ENCODE data around the gene DEXI.
"Not testable (repeated sequence)": the region's sequence is repeated elsewhere in the genome, so short reads cannot be mapped to it uniquely, and the experiment has no call there.

Gene DEXI

DNA sequence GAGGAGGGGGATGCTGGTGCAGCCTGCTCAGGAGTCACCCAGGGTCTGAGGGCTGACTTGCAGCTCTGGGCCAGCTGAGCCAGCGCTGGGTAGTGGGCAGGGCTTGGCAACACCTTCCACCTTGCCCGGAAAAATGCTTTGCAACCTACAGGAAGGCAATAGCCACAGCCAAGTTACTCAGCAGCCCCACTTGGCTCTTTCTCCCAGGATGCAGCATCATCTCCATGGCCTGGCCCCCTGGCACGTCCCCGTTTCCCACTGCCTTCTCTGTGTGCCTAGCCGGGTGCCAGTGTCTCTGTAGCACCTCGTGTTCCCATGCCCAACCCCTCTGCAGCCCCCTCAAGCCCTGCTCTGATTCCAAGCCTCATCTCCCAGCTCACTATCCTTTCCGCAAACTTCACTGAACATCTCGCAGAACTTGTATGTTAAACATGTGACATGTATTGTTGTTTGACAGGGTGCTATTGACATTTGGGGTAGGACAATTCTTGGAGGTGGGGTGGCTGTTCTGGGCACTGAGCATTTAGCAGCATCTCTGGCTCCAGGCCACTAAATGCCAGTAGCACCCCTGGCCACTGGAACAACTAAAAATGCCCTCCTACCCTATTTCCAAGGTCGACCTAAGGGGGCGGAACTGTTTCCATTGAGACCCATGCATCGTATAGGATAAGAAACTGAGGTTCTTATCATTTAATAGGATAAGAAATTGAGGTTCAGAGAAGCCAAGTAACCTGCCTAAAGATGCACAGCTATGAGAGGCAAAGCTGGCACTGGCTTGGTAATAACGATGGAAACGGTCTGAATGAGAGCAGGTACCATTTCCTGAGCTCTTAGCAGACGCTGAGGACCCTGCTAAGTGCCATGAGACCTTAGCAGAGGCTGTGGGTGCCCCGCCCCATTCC lies 12.2 kb downstream of the DEXI start:
- no peaks in the 10 kb centered on the region for H3K9me2 ChIP-seq (replicated peaks; ENCODE audit: insufficient read depth, low read length)
- no peaks in the 10 kb centered on the region for H3F3A ChIP-seq (ENCODE audit: insufficient read depth)
- no peak overlapping the region for H3K9ac ChIP-seq (ENCODE audit: low read length)
- H2AFZ ChIP-seq (ENCODE audit: low read depth, low read length, severe bottlenecking) = no peak overlapping the region
- H3K9me3 ChIP-seq (ENCODE audit: insufficient read depth, low read length) = no peaks in the 10 kb centered on the region
- H3K4me3 ChIP-seq (ENCODE audit: insufficient read depth, low read length, poor library complexity, severe bottlenecking) = no peak overlapping the region
- H3K27me3 ChIP-seq (ENCODE audit: low read length) = no peaks in the 10 kb centered on the region
- H3K4me2 ChIP-seq (ENCODE audit: low read depth, low read length, poor library complexity, severe bottlenecking) = no peak overlapping the region
- H3K27ac ChIP-seq (ENCODE audit: low read depth, low read length) = no peak overlapping the region
- H3K36me3 ChIP-seq (ENCODE audit: low read length) = no peaks in the 10 kb centered on the region
- no peaks in the 10 kb centered on the region for H4K20me1 ChIP-seq (ENCODE audit: low read depth, low read length)
- no peak for TF ChIP-seq EZH2phosphoT487 (conservative IDR thresholded peaks at IDR 0.05; ENCODE audit: low read length)
- no peaks in the 10 kb centered on the region for H3K79me2 ChIP-seq (ENCODE audit: insufficient read depth, low read length)

DNA sequence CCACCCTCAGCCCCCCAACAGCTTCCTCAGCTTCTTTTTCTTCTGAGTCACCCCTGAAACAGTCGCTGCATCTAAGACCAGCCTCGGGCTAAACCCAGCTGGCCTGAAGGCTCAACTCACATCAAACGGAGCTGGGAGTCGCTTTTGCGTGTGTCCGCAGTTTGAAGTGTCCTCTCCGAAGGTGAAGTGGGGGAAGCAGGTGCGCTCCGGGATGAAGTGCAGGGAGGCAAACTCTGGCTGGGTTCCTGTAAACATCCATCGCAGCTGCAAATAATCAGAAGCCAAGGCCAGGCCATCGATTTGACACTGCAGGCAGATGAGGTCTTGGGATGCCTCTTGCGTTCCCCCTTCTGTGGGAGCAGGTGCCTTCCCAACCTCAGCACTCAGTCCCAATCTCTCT lies 13.2 kb downstream of the DEXI start:
- H3K4me3 ChIP-seq (ENCODE audit: insufficient read depth, low read length, poor library complexity, severe bottlenecking); H2AFZ ChIP-seq (ENCODE audit: low read depth, low read length, severe bottlenecking); H3F3A ChIP-seq (ENCODE audit: insufficient read depth); H3K4me2 ChIP-seq (ENCODE audit: low read depth, low read length, poor library complexity, severe bottlenecking); H3K27ac ChIP-seq (ENCODE audit: low read depth, low read length); H3K9me2 ChIP-seq (replicated peaks; ENCODE audit: insufficient read depth, low read length); H3K9me3 ChIP-seq (ENCODE audit: insufficient read depth, low read length); H3K9ac ChIP-seq (ENCODE audit: low read length); H3K79me2 ChIP-seq (ENCODE audit: insufficient read depth, low read length); H4K20me1 ChIP-seq (ENCODE audit: low read depth, low read length); H3K27me3 ChIP-seq (ENCODE audit: low read length); H3K36me3 ChIP-seq (ENCODE audit: low read length): not testable (repeated sequence)

DNA sequence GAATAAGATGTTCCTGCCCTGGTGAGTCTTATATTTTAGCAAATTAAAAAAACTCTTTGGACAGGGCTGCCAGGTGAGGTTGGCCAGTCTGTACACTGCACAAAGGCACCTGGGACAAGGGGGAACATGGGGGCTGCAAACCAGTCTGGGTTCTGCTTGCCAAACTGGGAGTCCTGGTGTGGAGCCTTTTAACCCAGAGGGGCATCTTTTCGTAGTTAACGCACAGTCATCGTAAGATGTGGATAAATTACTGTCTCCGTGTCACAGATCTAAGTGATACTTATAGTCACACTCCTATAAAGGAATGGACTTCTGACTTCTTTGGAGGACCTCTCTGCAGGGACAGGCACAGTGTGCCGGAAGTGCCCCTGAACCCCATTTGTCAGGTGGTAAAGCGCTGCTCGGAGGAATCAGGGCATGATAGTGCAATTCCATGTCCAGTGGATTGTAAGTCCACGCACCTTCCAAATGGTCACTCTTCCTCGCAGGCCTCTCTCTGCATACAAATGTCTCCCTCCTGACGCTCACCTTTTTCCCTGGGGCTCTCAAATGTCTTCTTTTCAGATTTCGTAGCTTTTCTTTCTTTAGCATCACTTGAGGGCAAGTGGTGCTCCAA lies 14.7 kb downstream of the DEXI start:
- Histone ChIP-seq H3K9me3 (ENCODE audit: insufficient read depth, low read length) (no peaks in the 10 kb centered on the region), H3K36me3 (ENCODE audit: low read length) (no peaks in the 10 kb centered on the region), H4K20me1 (ENCODE audit: low read depth, low read length) (no peaks in the 10 kb centered on the region), H3K9me2 (replicated peaks; ENCODE audit: insufficient read depth, low read length) (no peaks in the 10 kb centered on the region), H3K79me2 (ENCODE audit: insufficient read depth, low read length) (no peaks in the 10 kb centered on the region), H2AFZ (ENCODE audit: low read depth, low read length, severe bottlenecking) (no peak overlapping the region), H3K9ac (ENCODE audit: low read length) (no peak overlapping the region), H3K4me2 (ENCODE audit: low read depth, low read length, poor library complexity, severe bottlenecking) (no peak overlapping the region), H3K4me3 (ENCODE audit: insufficient read depth, low read length, poor library complexity, severe bottlenecking) (no peak overlapping the region), H3F3A (ENCODE audit: insufficient read depth) (no peaks in the 10 kb centered on the region), H3K27me3 (ENCODE audit: low read length) (no peaks in the 10 kb centered on the region), H3K27ac (ENCODE audit: low read depth, low read length) (no peak overlapping the region)
- TF ChIP-seq, protein P1, sequence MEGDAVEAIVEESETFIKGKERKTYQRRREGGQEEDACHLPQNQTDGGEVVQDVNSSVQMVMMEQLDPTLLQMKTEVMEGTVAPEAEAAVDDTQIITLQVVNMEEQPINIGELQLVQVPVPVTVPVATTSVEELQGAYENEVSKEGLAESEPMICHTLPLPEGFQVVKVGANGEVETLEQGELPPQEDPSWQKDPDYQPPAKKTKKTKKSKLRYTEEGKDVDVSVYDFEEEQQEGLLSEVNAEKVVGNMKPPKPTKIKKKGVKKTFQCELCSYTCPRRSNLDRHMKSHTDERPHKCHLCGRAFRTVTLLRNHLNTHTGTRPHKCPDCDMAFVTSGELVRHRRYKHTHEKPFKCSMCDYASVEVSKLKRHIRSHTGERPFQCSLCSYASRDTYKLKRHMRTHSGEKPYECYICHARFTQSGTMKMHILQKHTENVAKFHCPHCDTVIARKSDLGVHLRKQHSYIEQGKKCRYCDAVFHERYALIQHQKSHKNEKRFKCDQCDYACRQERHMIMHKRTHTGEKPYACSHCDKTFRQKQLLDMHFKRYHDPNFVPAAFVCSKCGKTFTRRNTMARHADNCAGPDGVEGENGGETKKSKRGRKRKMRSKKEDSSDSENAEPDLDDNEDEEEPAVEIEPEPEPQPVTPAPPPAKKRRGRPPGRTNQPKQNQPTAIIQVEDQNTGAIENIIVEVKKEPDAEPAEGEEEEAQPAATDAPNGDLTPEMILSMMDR (IDR thresholded peaks at IDR 0.05; ENCODE audit: insufficient read depth, low read length, poor library complexity, severe bottlenecking) = no peak
- TF ChIP-seq EZH2phosphoT487 (conservative IDR thresholded peaks at IDR 0.05; ENCODE audit: low read length) = no peak

DNA sequence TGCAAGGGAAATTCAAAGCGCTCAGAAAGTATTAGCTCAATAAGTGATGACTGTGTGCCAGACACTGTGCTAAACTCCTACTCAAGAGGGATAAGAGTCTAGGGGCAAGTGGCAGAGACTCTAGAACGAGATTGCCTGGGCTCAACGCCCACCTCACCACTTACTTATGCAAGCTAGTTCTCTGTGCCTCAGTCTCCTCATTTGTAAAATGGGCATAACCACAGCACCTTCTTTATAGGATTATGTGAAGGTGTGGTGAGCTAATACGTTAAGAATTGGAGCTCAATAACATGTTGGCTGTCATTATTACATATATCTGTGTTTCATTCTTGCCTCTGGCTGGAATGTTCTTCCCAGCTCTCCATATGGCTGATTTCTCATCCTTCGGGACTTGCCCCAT lies 15.4 kb downstream of the DEXI start:
- Histone ChIP-seq H3K9me2 (replicated peaks; ENCODE audit: insufficient read depth, low read length) (no peaks in the 10 kb centered on the region), H3K79me2 (ENCODE audit: insufficient read depth, low read length) (no peaks in the 10 kb centered on the region), H3K27me3 (ENCODE audit: low read length) (no peaks in the 10 kb centered on the region), H3K9ac (ENCODE audit: low read length) (no peak overlapping the region), H4K20me1 (ENCODE audit: low read depth, low read length) (no peaks in the 10 kb centered on the region), H3K4me3 (ENCODE audit: insufficient read depth, low read length, poor library complexity, severe bottlenecking) (no peak overlapping the region), H3K4me2 (ENCODE audit: low read depth, low read length, poor library complexity, severe bottlenecking) (no peak overlapping the region), H3K36me3 (ENCODE audit: low read length) (no peaks in the 10 kb centered on the region), H3K27ac (ENCODE audit: low read depth, low read length) (no peak overlapping the region), H3K9me3 (ENCODE audit: insufficient read depth, low read length) (no peaks in the 10 kb centered on the region), H2AFZ (ENCODE audit: low read depth, low read length, severe bottlenecking) (no peak overlapping the region), H3F3A (ENCODE audit: insufficient read depth) (no peaks in the 10 kb centered on the region)
- no peak for TF ChIP-seq EZH2phosphoT487 (conservative IDR thresholded peaks at IDR 0.05; ENCODE audit: low read length)
- TF ChIP-seq, protein P1 (IDR thresholded peaks at IDR 0.05; ENCODE audit: insufficient read depth, low read length, poor library complexity, severe bottlenecking) = no peak
